Activated CD8-positive, alpha-beta memory T cell treated with anti-CD3 and anti-CD28 coated beads for 1 hour (primary cell): Measurements from ENCODE around the gene SPTBN5.

Experiments
- DNase-seq, 2 donors: peaks; one replicate each; pipeline ENCODE4 v3.0.0-alpha.2; 2020; ENCODE audit warnings: low read depth in 1 of 2; ENCODE audit errors: extremely low read depth in 1 of 2

SPTBN5 gene

GRCh38 chr15:41926185-41927056 is 32.6 kb upstream of the SPTBN5 start:
- DNase-seq = no peak

- no peak for DNase-seq
Measured at GRCh38 chr15:41925086-41925608, 31.3 kb upstream of the SPTBN5 start.

GRCh38 chr15:41923401-41923997 is 29.6 kb upstream of the SPTBN5 start:
- DNase-seq = no peak

GRCh38 chr15:41922353-41922752 is 28.5 kb upstream of the SPTBN5 start:
- no peak for DNase-seq

GRCh38 chr15:41921639-41922038 is 27.8 kb upstream of the SPTBN5 start:
- DNase-seq = no peak

- no peak for DNase-seq
Measured at GRCh38 chr15:41921167-41921566, 27.3 kb upstream of the SPTBN5 start.

- no peak for DNase-seq
Measured at GRCh38 chr15:41919954-41920538, 26.2 kb upstream of the SPTBN5 start.

- no peak for DNase-seq
Measured at GRCh38 chr15:41919201-41919820, 25.5 kb upstream of the SPTBN5 start.

- no peak for DNase-seq
Measured at GRCh38 chr15:41918506-41919126, 24.8 kb upstream of the SPTBN5 start.

GRCh38 chr15:41917767-41918430 is 24.0 kb upstream of the SPTBN5 start:
- no peak for DNase-seq

GRCh38 chr15:41915255-41915994 is 21.6 kb upstream of the SPTBN5 start:
- DNase-seq = no peak

- no peak for DNase-seq
Measured at GRCh38 chr15:41914411-41914810, 20.6 kb upstream of the SPTBN5 start.

- DNase-seq = no peak
Measured at GRCh38 chr15:41913256-41913655, 19.4 kb upstream of the SPTBN5 start.

GRCh38 chr15:41911691-41912345 is 18.0 kb upstream of the SPTBN5 start:
- no peak for DNase-seq

GRCh38 chr15:41908736-41909461 is 15.0 kb upstream of the SPTBN5 start:
- no peak for DNase-seq

- DNase-seq = no peak
Measured at GRCh38 chr15:41907141-41907540, 13.3 kb upstream of the SPTBN5 start.

- DNase-seq = no peak
Measured at GRCh38 chr15:41906608-41907007, 12.8 kb upstream of the SPTBN5 start.

- no peak for DNase-seq
Measured at GRCh38 chr15:41905036-41905793, 11.4 kb upstream of the SPTBN5 start.
